Prostate gland (tissue), 2 donors: Measurements from ENCODE around the gene THAP9. TPM values are rescaled to one million over a fixed set of nuclear protein-coding genes. Genes with fewer than 3 reads are reported as not detected.
A peak's percentile ranks its signal among the peaks of the same experiment; 100 is the strongest.

Source experiments
- DNase-seq: peaks from one replicate; pipeline ENCODE4 v3.0.0-alpha.2; 2019; ENCODE audit warnings: low spot score
- H3K27ac ChIP-seq, 2 donors: fragments of 200-600 bp; sonication (generic); 2 replicates each; pipeline ENCODE4 v1.5.1; 2017 to 2019
- H3K27me3 ChIP-seq: fragments of 200-600 bp; sonication (generic); replicated peaks from 2 replicates; pipeline ENCODE4 v1.5.1; 2019; ENCODE audit not compliant: insufficient read depth
- H3K36me3 ChIP-seq, 2 donors: fragments of 200-600 bp; sonication (generic); 1 replicate in 1 of 2; 2 replicates in 1 of 2; pipeline versions ENCODE4 v1.5.1 to v1.8.1; 2017 to 2019
- H3K4me1 ChIP-seq: fragments of 200-600 bp; sonication (generic); replicated peaks from 2 replicates; pipeline ENCODE4 v1.5.1; 2019
- H3K4me3 ChIP-seq, 2 donors: fragments of 200-600 bp; sonication (generic); 2 replicates each; pipeline ENCODE4 v1.5.1; 2017 to 2019
- H3K9me3 ChIP-seq: fragments of 200-600 bp; sonication (generic); 2 replicates; pipeline ENCODE4 v1.5.1; 2017
- POLR2A ChIP-seq: fragments of 450-650 bp; IDR thresholded peaks from one replicate; pipeline ENCODE4 v1.6.1; 2016; ENCODE audit warnings: antibody characterized with exemption, mild to moderate bottlenecking
- POLR2AphosphoS5 ChIP-seq: sonication (generic); formaldehyde crosslinking; IDR thresholded peaks from one replicate; pipeline ENCODE4 v1.6.1; 2017; ENCODE audit warnings: antibody characterized with exemption
- WGBS: methylation state at CpG from one replicate; pipeline ENCODE4 v1.1.5; 2018; 5-methylcytosine and 5-hydroxymethylcytosine counted together
- intact Hi-C: fragments of 100-400 bp; cut with DNase I; formaldehyde crosslinking; loops from one replicate; pipeline ENCODE4 v1.14.2; 2022
- total RNA-seq, 2 donors: library from RNA; depleted of rRNA; stranded (reverse); fragments of >200 nt; gene quantifications; one replicate each; pipeline ENCODE4 v1.1.0, GENCODE V29; 2016
- TF ChIP-seq, protein P1 (sequence below), 4 experiments: fragments of 200-600 bp in 2 of 4; fragments of 450-650 bp in 2 of 4; sonication (generic) in 2 of 4; IDR thresholded peaks; 1 replicate in 3 of 4; 2 replicates in 1 of 4; pipeline ENCODE4 v1.5.1; 2016 to 2019; ENCODE audit warnings: antibody characterized with exemption in 4 of 4, mild to moderate bottlenecking in 2 of 4, moderate library complexity in 2 of 4

Gene THAP9
- total RNA-seq, 2 donors from 2014 or later = 7.6 to 8.6 TPM

GRCh38 chr4:82890901-82891706, 9.4 kb upstream of the THAP9 start, which contains the start of gene SEC31A:
Gene SEC31A (minus strand): TSS chr4:82891153. CDS start chr4:82881936, 9,217 bp downstream.
- Histone ChIP-seq H3K9me3 (no peaks in the 10 kb centered on the region), H3K4me1 (no peaks in the 10 kb centered on the region), H3K36me3 (no peaks in the 10 kb centered on the region), H3K27me3 (no peaks in the 10 kb centered on the region), H3K4me3 (peak within 1 kb of the TSS; percentile 56 to 79), H3K27ac (peak within 1 kb of the TSS; percentile 93 to 98)
- TF ChIP-seq POLR2A (peak; percentile 95), POLR2AphosphoS5 (peak; percentile 97)
- TF ChIP-seq, protein P1, sequence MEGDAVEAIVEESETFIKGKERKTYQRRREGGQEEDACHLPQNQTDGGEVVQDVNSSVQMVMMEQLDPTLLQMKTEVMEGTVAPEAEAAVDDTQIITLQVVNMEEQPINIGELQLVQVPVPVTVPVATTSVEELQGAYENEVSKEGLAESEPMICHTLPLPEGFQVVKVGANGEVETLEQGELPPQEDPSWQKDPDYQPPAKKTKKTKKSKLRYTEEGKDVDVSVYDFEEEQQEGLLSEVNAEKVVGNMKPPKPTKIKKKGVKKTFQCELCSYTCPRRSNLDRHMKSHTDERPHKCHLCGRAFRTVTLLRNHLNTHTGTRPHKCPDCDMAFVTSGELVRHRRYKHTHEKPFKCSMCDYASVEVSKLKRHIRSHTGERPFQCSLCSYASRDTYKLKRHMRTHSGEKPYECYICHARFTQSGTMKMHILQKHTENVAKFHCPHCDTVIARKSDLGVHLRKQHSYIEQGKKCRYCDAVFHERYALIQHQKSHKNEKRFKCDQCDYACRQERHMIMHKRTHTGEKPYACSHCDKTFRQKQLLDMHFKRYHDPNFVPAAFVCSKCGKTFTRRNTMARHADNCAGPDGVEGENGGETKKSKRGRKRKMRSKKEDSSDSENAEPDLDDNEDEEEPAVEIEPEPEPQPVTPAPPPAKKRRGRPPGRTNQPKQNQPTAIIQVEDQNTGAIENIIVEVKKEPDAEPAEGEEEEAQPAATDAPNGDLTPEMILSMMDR (IDR thresholded peaks at IDR 0.05) = peak in 2 of 4 experiments; percentile 11 to 31
- peak; percentile 96 for DNase-seq
- WGBS = under 1% methylated on average over 46 of the region's 71 CpGs
- intact Hi-C loops = loop anchor here (2.0 to 10.0 kb wide), 3 partner anchors 364 to 519 kb away; partner anchors contain the start of genes ENOPH1, HNRNPD and HNRNPDL

GRCh38 chr4:82891707-82892466, 8.6 kb upstream of the THAP9 start:
- H3K36me3 ChIP-seq = no peaks in the 10 kb centered on the region
- peak overlapping the region; percentile 56 to 79 for H3K4me3 ChIP-seq
- H3K4me1 ChIP-seq = no peaks in the 10 kb centered on the region
- H3K27me3 ChIP-seq = no peaks in the 10 kb centered on the region
- intact Hi-C loops = loop anchor here (2.0 to 10.0 kb wide), 3 partner anchors 363 to 520 kb away; partner anchors contain the start of genes ENOPH1, HNRNPD and HNRNPDL
- 26% methylated on average over 7 of the region's 7 CpGs for WGBS
- peak overlapping the region; percentile 93 to 98 for H3K27ac ChIP-seq
- DNase-seq = no peak
- TF ChIP-seq POLR2A (no peak), POLR2AphosphoS5 (no peak)
- TF ChIP-seq, protein P1 (IDR thresholded peaks at IDR 0.05) = no peak
- H3K9me3 ChIP-seq = no peaks in the 10 kb centered on the region

- no peak for DNase-seq
- intact Hi-C loops = loop anchor here (5.0 to 10.0 kb wide), 2 partner anchors 362 to 520 kb away; partner anchors contain the start of gene HNRNPD
Measured at GRCh38 chr4:82892467-82892802, 8.1 kb upstream of the THAP9 start.

DNA sequence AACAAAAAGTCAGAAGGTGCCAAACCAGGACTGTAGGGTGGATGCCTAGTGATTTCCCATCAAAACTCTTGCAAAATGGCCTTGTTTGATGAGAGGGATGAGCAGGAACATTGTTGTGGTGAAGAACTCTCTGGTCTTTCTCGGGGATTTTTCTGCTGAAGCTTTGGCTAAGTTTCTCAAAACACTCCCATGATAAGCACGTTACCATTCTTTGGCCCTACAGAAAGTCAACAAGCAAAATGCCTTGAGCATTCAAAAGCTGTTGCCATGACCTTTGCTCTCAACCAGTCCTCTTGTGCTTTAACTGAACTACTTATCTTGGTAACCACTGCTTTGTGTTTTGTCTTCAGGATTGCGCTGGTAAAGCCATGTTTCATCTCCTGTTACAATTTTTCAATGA, 6.6 kb upstream of the THAP9 start:
- no peak overlapping the region for H3K4me3 ChIP-seq
- no peaks in the 10 kb centered on the region for H3K9me3 ChIP-seq
- no peak overlapping the region for H3K27ac ChIP-seq
- DNase-seq = no peak
- H3K27me3 ChIP-seq = no peaks in the 10 kb centered on the region
- intact Hi-C loops = loop anchor here (5.0 to 10.0 kb wide), 2 partner anchors 361 to 522 kb away; partner anchors contain the start of gene HNRNPD
- 82% methylated on average over 3 of the region's 3 CpGs for WGBS
- H3K4me1 ChIP-seq = no peaks in the 10 kb centered on the region
- no peaks in the 10 kb centered on the region for H3K36me3 ChIP-seq
- TF ChIP-seq, protein P1 (IDR thresholded peaks at IDR 0.05) = no peak
- TF ChIP-seq POLR2A (no peak), POLR2AphosphoS5 (no peak)

More at GRCh38 chr4:82892467-82892802, 8.1 kb upstream of the THAP9 start:
- H3K27me3 ChIP-seq = no peaks in the 10 kb centered on the region
- no peak for TF ChIP-seq POLR2AphosphoS5
- no peak for TF ChIP-seq POLR2A
- TF ChIP-seq, protein P1 (IDR thresholded peaks at IDR 0.05) = no peak
- 81% methylated on average over 1 of the region's 1 CpG for WGBS
- no peaks in the 10 kb centered on the region for H3K4me1 ChIP-seq
- H3K27ac ChIP-seq = no peak overlapping the region
- H3K36me3 ChIP-seq = no peaks in the 10 kb centered on the region
- no peak overlapping the region for H3K4me3 ChIP-seq
- no peaks in the 10 kb centered on the region for H3K9me3 ChIP-seq
